ENCODE measurements around the gene SMIM31. TPM values are rescaled to one million over a fixed set of nuclear protein-coding genes. Genes with fewer than 3 reads are reported as not detected.

The SMIM31 gene
- total RNA-seq, 1 experiment from 2014 or later: not detected

DNA sequence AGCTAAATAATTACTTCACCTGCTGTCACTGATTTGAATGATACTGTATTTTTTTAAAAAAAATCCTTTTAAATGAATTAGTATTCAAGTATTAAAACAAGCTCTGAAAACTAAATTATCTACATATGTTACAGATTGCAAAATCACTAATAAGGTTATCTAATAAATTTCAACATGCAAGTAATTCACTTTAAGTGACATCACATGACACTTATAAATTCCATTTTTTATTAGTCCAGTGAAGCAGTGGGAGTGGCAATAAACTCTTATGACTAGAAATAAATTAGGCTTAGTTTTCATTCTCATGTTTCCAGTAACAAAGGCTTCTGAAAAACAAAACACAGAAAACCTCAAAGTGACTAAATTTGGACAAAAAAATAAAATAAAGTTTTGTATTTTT, 36.3 kb downstream of the SMIM31 start:
- H3K36me3 ChIP-seq (ENCODE audit: insufficient read depth, low read length): no peaks in the 10 kb centered on the region
- H3K79me2 ChIP-seq (ENCODE audit: low read length): no peaks in the 10 kb centered on the region
- H2AFZ ChIP-seq (ENCODE audit: low read length): no peak overlapping the region
- no peaks in the 10 kb centered on the region for H3K27me3 ChIP-seq (ENCODE audit: low read length)
- no peaks in the 10 kb centered on the region for H4K20me1 ChIP-seq (ENCODE audit: insufficient read depth, low read depth, low read length)
- no peak overlapping the region for H3K9ac ChIP-seq (ENCODE audit: low read length)
- H3K4me1 ChIP-seq (ENCODE audit: low read length): no peaks in the 10 kb centered on the region
- no peak for DNase-seq
- H3K4me3 ChIP-seq (ENCODE audit: low read length): no peak overlapping the region
- no peaks in the 10 kb centered on the region for H3K9me2 ChIP-seq (replicated peaks; ENCODE audit: insufficient read depth, low read length)
- no peak overlapping the region for H3K4me2 ChIP-seq (ENCODE audit: low read depth, low read length, poor library complexity, severe bottlenecking)
- H3K9me3 ChIP-seq (ENCODE audit: low read length): no peaks in the 10 kb centered on the region
- H3K27ac ChIP-seq (ENCODE audit: low read length): no peak overlapping the region

DNA sequence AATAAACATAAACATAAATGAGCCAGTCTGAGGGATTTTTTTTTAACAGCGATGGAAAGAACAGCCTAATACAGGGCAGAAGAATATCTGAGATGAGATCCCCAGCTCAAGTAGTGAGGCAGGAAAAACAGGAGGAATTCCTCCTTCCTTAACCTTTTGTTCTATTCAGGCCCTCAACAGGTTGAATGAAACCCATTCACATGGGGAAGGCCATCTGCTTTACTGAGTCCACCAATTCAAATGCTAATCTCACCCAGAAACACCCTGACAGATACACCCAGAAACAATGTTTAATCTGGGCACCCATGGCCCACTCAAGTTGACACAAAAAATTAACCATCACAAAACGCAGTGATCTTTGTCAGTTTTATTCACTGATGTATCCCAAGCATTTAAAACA, 45.5 kb downstream of the SMIM31 start:
- Histone ChIP-seq H3K9me2 (replicated peaks; ENCODE audit: insufficient read depth, low read length) (no peaks in the 10 kb centered on the region), H3K36me3 (ENCODE audit: insufficient read depth, low read length) (no peaks in the 10 kb centered on the region), H2AFZ (ENCODE audit: low read length) (no peak overlapping the region), H3K9me3 (ENCODE audit: low read length) (no peaks in the 10 kb centered on the region), H3K4me3 (ENCODE audit: low read length) (no peak overlapping the region), H3K4me1 (ENCODE audit: low read length) (no peaks in the 10 kb centered on the region), H3K79me2 (ENCODE audit: low read length) (no peaks in the 10 kb centered on the region), H3K4me2 (ENCODE audit: low read depth, low read length, poor library complexity, severe bottlenecking) (no peak overlapping the region), H3K27ac (ENCODE audit: low read length) (no peak overlapping the region), H3K27me3 (ENCODE audit: low read length) (no peaks in the 10 kb centered on the region), H4K20me1 (ENCODE audit: insufficient read depth, low read depth, low read length) (no peaks in the 10 kb centered on the region), H3K9ac (ENCODE audit: low read length) (no peak overlapping the region)
- no peak for DNase-seq

DNA sequence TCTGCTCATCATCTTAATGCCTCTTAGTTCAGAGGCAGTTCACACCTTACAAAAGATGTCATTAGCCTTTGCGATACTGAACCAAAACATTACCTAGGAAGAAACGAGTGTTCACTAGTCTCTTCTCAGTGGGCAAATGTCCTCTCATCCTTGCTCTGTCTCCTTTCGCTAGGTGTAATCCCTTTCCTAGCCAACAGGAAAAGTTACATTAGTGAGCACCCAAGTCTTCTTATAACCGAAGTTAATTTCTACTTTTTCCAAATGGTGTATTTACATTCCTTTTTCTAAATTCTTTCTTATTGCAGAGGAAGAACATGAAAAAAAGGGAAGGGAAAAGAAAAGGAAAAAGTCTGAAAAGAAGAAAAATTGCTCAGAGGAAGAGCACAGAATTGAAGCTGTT, 46.9 kb downstream of the SMIM31 start:
- no peaks in the 10 kb centered on the region for H3K79me2 ChIP-seq (ENCODE audit: low read length)
- H3K9ac ChIP-seq (ENCODE audit: low read length): no peak overlapping the region
- no peaks in the 10 kb centered on the region for H3K9me2 ChIP-seq (replicated peaks; ENCODE audit: insufficient read depth, low read length)
- no peak overlapping the region for H3K27ac ChIP-seq (ENCODE audit: low read length)
- H3K27me3 ChIP-seq (ENCODE audit: low read length): no peaks in the 10 kb centered on the region
- no peaks in the 10 kb centered on the region for H4K20me1 ChIP-seq (ENCODE audit: insufficient read depth, low read depth, low read length)
- H3K36me3 ChIP-seq (ENCODE audit: insufficient read depth, low read length): no peaks in the 10 kb centered on the region
- no peaks in the 10 kb centered on the region for H3K4me1 ChIP-seq (ENCODE audit: low read length)
- DNase-seq: no peak
- no peak overlapping the region for H2AFZ ChIP-seq (ENCODE audit: low read length)
- H3K4me2 ChIP-seq (ENCODE audit: low read depth, low read length, poor library complexity, severe bottlenecking): no peak overlapping the region
- no peak overlapping the region for H3K4me3 ChIP-seq (ENCODE audit: low read length)
- no peaks in the 10 kb centered on the region for H3K9me3 ChIP-seq (ENCODE audit: low read length)

DNA sequence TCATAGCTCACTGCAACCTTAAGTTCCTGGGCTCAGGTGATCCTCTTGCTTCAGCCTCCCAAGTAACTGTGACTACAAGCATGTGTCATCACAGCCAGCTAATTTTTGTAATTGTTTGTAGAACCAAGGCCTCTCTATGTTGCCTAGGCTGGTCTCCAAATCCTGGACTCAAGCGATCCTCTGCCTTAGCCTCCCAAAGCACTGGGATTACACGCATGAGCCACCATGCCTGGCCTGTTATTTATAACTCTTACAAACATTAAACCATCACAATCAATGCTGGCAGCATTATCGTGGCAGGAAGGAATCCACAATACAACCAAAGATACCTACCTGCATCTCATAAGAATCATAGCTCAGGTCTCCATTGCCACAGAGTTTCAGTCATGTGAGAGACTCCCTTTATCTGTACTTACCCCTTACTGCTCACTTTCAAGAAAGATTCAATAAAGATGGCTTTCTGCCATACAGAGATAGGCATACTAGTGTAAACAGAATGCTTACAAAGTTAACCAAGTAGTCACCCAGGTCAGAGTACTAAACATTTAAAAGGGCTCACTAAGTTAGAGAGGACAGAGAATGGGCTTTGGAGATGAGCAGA, 48.5 kb downstream of the SMIM31 start:
- Histone ChIP-seq H3K27me3 (ENCODE audit: low read length) (no peaks in the 10 kb centered on the region), H3K9me3 (ENCODE audit: low read length) (no peaks in the 10 kb centered on the region), H3K4me2 (ENCODE audit: low read depth, low read length, poor library complexity, severe bottlenecking) (no peak overlapping the region), H3K36me3 (ENCODE audit: insufficient read depth, low read length) (no peaks in the 10 kb centered on the region), H3K4me1 (ENCODE audit: low read length) (no peaks in the 10 kb centered on the region), H3K9ac (ENCODE audit: low read length) (no peak overlapping the region), H2AFZ (ENCODE audit: low read length) (no peak overlapping the region), H3K4me3 (ENCODE audit: low read length) (no peak overlapping the region), H3K9me2 (replicated peaks; ENCODE audit: insufficient read depth, low read length) (no peaks in the 10 kb centered on the region), H3K27ac (ENCODE audit: low read length) (no peak overlapping the region), H4K20me1 (ENCODE audit: insufficient read depth, low read depth, low read length) (no peaks in the 10 kb centered on the region), H3K79me2 (ENCODE audit: low read length) (no peaks in the 10 kb centered on the region)
- DNase-seq: no peak

- Histone ChIP-seq H3K4me2 (ENCODE audit: low read depth, low read length, poor library complexity, severe bottlenecking) (no peak overlapping the region), H3K9me2 (replicated peaks; ENCODE audit: insufficient read depth, low read length) (no peaks in the 10 kb centered on the region), H3K36me3 (ENCODE audit: insufficient read depth, low read length) (no peaks in the 10 kb centered on the region), H2AFZ (ENCODE audit: low read length) (no peak overlapping the region), H3K9me3 (ENCODE audit: low read length) (no peaks in the 10 kb centered on the region), H3K27ac (ENCODE audit: low read length) (no peak overlapping the region), H4K20me1 (ENCODE audit: insufficient read depth, low read depth, low read length) (no peaks in the 10 kb centered on the region), H3K4me1 (ENCODE audit: low read length) (no peaks in the 10 kb centered on the region), H3K79me2 (ENCODE audit: low read length) (no peaks in the 10 kb centered on the region), H3K27me3 (ENCODE audit: low read length) (no peaks in the 10 kb centered on the region), H3K9ac (ENCODE audit: low read length) (no peak overlapping the region), H3K4me3 (ENCODE audit: low read length) (no peak overlapping the region)
- DNase-seq: no peak
These were observed 49.8 kb downstream of the SMIM31 start for GRCh38 chr4:164803702-164804101.

- H3K4me1 ChIP-seq (ENCODE audit: low read length): no peaks in the 10 kb centered on the region
- no peak overlapping the region for H3K9ac ChIP-seq (ENCODE audit: low read length)
- no peaks in the 10 kb centered on the region for H3K79me2 ChIP-seq (ENCODE audit: low read length)
- no peaks in the 10 kb centered on the region for H3K27me3 ChIP-seq (ENCODE audit: low read length)
- H3K36me3 ChIP-seq (ENCODE audit: insufficient read depth, low read length): no peaks in the 10 kb centered on the region
- H3K4me3 ChIP-seq (ENCODE audit: low read length): no peak overlapping the region
- H3K9me2 ChIP-seq (replicated peaks; ENCODE audit: insufficient read depth, low read length): no peaks in the 10 kb centered on the region
- no peaks in the 10 kb centered on the region for H4K20me1 ChIP-seq (ENCODE audit: insufficient read depth, low read depth, low read length)
- H2AFZ ChIP-seq (ENCODE audit: low read length): no peak overlapping the region
- H3K9me3 ChIP-seq (ENCODE audit: low read length): no peaks in the 10 kb centered on the region
- DNase-seq: no peak
- H3K4me2 ChIP-seq (ENCODE audit: low read depth, low read length, poor library complexity, severe bottlenecking): no peak overlapping the region
- no peak overlapping the region for H3K27ac ChIP-seq (ENCODE audit: low read length)
These were observed 53.7 kb downstream of the SMIM31 start for GRCh38 chr4:164807611-164808010.

- Histone ChIP-seq H3K9ac (ENCODE audit: low read length) (no peak overlapping the region), H3K9me3 (ENCODE audit: low read length) (no peaks in the 10 kb centered on the region), H3K4me3 (ENCODE audit: low read length) (no peak overlapping the region), H3K79me2 (ENCODE audit: low read length) (no peaks in the 10 kb centered on the region), H3K27me3 (ENCODE audit: low read length) (no peaks in the 10 kb centered on the region), H3K36me3 (ENCODE audit: insufficient read depth, low read length) (no peaks in the 10 kb centered on the region), H3K27ac (ENCODE audit: low read length) (no peak overlapping the region), H3K4me1 (ENCODE audit: low read length) (no peaks in the 10 kb centered on the region), H3K9me2 (replicated peaks; ENCODE audit: insufficient read depth, low read length) (no peaks in the 10 kb centered on the region), H3K4me2 (ENCODE audit: low read depth, low read length, poor library complexity, severe bottlenecking) (no peak overlapping the region), H2AFZ (ENCODE audit: low read length) (no peak overlapping the region), H4K20me1 (ENCODE audit: insufficient read depth, low read depth, low read length) (no peaks in the 10 kb centered on the region)
- DNase-seq: no peak
These were observed 59.6 kb downstream of the SMIM31 start for GRCh38 chr4:164813554-164813953.

DNA sequence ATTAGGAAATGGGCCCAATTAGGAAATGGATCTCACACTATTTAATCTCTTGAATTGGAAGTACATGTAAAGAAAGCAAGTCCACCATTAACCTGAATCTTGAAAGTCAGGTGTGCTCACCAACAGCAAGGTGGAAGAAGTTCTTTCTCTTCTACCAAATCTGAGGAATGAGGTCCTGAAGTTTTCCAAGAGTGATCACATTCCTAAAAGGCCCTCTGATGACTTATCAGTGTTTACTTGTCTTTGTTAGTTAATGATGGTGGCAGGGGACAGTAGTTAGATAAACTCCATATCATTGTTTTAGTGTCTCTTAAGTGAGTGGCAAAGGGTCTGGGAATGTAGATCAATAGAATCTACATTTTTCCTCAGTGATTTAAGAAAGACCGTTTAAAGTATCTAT, 61.8 kb downstream of the SMIM31 start:
- H3K9ac ChIP-seq (ENCODE audit: low read length): no peak overlapping the region
- H3K9me3 ChIP-seq (ENCODE audit: low read length): no peaks in the 10 kb centered on the region
- H3K36me3 ChIP-seq (ENCODE audit: insufficient read depth, low read length): no peaks in the 10 kb centered on the region
- H2AFZ ChIP-seq (ENCODE audit: low read length): no peak overlapping the region
- H3K4me3 ChIP-seq (ENCODE audit: low read length): no peak overlapping the region
- no peak overlapping the region for H3K4me2 ChIP-seq (ENCODE audit: low read depth, low read length, poor library complexity, severe bottlenecking)
- H3K27me3 ChIP-seq (ENCODE audit: low read length): no peaks in the 10 kb centered on the region
- no peak overlapping the region for H3K27ac ChIP-seq (ENCODE audit: low read length)
- H3K4me1 ChIP-seq (ENCODE audit: low read length): no peaks in the 10 kb centered on the region
- H4K20me1 ChIP-seq (ENCODE audit: insufficient read depth, low read depth, low read length): no peaks in the 10 kb centered on the region
- DNase-seq: no peak
- H3K9me2 ChIP-seq (replicated peaks; ENCODE audit: insufficient read depth, low read length): no peaks in the 10 kb centered on the region
- H3K79me2 ChIP-seq (ENCODE audit: low read length): no peaks in the 10 kb centered on the region

DNA sequence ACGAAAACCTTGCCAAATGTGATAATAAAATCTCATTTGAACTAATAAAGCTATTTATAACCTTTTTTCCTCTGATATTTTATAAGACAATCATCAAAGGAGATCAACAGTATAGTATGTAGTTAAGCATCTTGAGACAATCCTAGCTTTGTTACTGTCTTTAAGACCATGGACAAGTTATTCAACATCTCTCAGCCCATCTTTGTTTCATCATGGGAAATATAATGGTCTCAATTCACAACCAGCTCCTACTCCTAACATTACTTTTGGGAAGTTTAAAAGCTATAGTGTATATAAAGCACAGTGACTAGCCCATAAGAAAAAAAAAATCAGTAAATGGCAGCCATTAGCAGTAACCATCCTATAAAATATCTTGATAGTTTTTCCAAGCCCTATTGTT, 65.4 kb downstream of the SMIM31 start:
- no peaks in the 10 kb centered on the region for H3K36me3 ChIP-seq (ENCODE audit: insufficient read depth, low read length)
- H4K20me1 ChIP-seq (ENCODE audit: insufficient read depth, low read depth, low read length): no peaks in the 10 kb centered on the region
- no peak overlapping the region for H3K4me3 ChIP-seq (ENCODE audit: low read length)
- DNase-seq: no peak
- no peaks in the 10 kb centered on the region for H3K4me1 ChIP-seq (ENCODE audit: low read length)
- no peaks in the 10 kb centered on the region for H3K79me2 ChIP-seq (ENCODE audit: low read length)
- no peak overlapping the region for H2AFZ ChIP-seq (ENCODE audit: low read length)
- no peak overlapping the region for H3K27ac ChIP-seq (ENCODE audit: low read length)
- no peaks in the 10 kb centered on the region for H3K9me3 ChIP-seq (ENCODE audit: low read length)
- H3K27me3 ChIP-seq (ENCODE audit: low read length): no peaks in the 10 kb centered on the region
- H3K9ac ChIP-seq (ENCODE audit: low read length): no peak overlapping the region
- H3K4me2 ChIP-seq (ENCODE audit: low read depth, low read length, poor library complexity, severe bottlenecking): no peak overlapping the region
- no peaks in the 10 kb centered on the region for H3K9me2 ChIP-seq (replicated peaks; ENCODE audit: insufficient read depth, low read length)

Measured in Karpas-422 (cell line).